Retinal pigment epithelial cell (primary cell): Measurements from ENCODE around the gene CAV1.
A peak's percentile ranks its signal among the peaks of the same experiment; 100 is the strongest.

Experiments
- DNase-seq: peaks from one replicate; pipeline ENCODE4 v3.0.0-alpha.2; 2010; ENCODE audit warnings: low read depth
- H3K4me3 ChIP-seq: 2 replicates; pipeline ENCODE4 v1.5.1; 2011; ENCODE audit warnings: mild to moderate bottlenecking, low read length, control low read depth, moderate library complexity
- CTCF ChIP-seq: conservative IDR thresholded peaks from 2 replicates; pipeline ENCODE4 v1.5.1; 2011; ENCODE audit warnings: low read depth, low read length, control low read depth, inconsistent platforms

CAV1 gene

GRCh38 chr7:116499168-116500077 lies 25.4 kb upstream of the CAV1 start, which contains the start of gene CAV2:
Gene CAV2 (plus strand): TSS chr7:116499738. CDS start chr7:116499782, 44 bp downstream.
- TF ChIP-seq CTCF: no peak
- no peak for DNase-seq
- peak within 1 kb of the TSS; percentile 71 for H3K4me3 ChIP-seq

GRCh38 chr7:116500078-116500853 lies 24.6 kb upstream of the CAV1 start:
- DNase-seq: no peak
- TF ChIP-seq CTCF: no peak

GRCh38 chr7:116501425-116502167 lies 23.2 kb upstream of the CAV1 start:
- TF ChIP-seq CTCF: no peak
- H3K4me3 ChIP-seq: no peak overlapping the region
- DNase-seq: no peak

More at GRCh38 chr7:116500078-116500853, 24.6 kb upstream of the CAV1 start:
- peak overlapping the region; percentile 71 for H3K4me3 ChIP-seq

GRCh38 chr7:116502201-116503096 lies 22.4 kb upstream of the CAV1 start:
- H3K4me3 ChIP-seq: no peak overlapping the region
- no peak for TF ChIP-seq CTCF
- no peak for DNase-seq

- DNase-seq: no peak
- no peak overlapping the region for H3K4me3 ChIP-seq
- no peak for TF ChIP-seq CTCF
Measured at GRCh38 chr7:116503835-116504234, 21.0 kb upstream of the CAV1 start.

GRCh38 chr7:116505278-116505677 lies 19.6 kb upstream of the CAV1 start:
- DNase-seq: no peak
- no peak overlapping the region for H3K4me3 ChIP-seq
- TF ChIP-seq CTCF: no peak
